ENCODE data around the gene CALU.

The CALU gene

DNA sequence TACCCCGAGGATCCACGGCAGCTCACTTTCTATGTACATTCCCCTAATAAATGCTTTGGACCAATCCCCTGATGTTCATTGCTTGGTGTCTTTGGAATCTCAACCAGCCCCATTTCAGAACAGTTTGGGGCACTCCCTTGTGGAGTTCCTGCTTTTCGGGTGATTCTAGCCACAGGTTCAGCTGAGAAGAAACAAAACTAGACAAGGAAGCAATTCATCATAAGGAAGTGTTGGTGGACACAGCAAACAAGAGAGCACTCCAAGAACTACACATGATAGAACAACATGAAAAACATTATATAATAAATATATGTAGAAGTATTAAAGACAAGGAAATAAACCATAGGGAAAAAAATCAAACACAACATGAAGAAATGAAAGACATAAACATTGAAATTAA is 46.6 kb downstream of the CALU start:
- Histone ChIP-seq H3K9ac (ENCODE audit: low read length) (no peak overlapping the region), H2AFZ (ENCODE audit: low read depth, low read length, severe bottlenecking) (no peak overlapping the region), H3K4me2 (ENCODE audit: low read depth, low read length, poor library complexity, severe bottlenecking) (no peak overlapping the region), H3K9me3 (ENCODE audit: insufficient read depth, low read length) (no peaks in the 10 kb centered on the region), H3K27me3 (ENCODE audit: low read length) (no peaks in the 10 kb centered on the region), H3K27ac (ENCODE audit: low read depth, low read length) (no peak overlapping the region), H3K79me2 (ENCODE audit: insufficient read depth, low read length) (no peaks in the 10 kb centered on the region), H3F3A (ENCODE audit: insufficient read depth) (no peaks in the 10 kb centered on the region), H3K4me3 (ENCODE audit: insufficient read depth, low read length, poor library complexity, severe bottlenecking) (no peak overlapping the region), H4K20me1 (ENCODE audit: low read depth, low read length) (no peaks in the 10 kb centered on the region), H3K9me2 (replicated peaks; ENCODE audit: insufficient read depth, low read length) (no peaks in the 10 kb centered on the region), H3K36me3 (ENCODE audit: low read length) (no peaks in the 10 kb centered on the region)
- TF ChIP-seq, protein P1, sequence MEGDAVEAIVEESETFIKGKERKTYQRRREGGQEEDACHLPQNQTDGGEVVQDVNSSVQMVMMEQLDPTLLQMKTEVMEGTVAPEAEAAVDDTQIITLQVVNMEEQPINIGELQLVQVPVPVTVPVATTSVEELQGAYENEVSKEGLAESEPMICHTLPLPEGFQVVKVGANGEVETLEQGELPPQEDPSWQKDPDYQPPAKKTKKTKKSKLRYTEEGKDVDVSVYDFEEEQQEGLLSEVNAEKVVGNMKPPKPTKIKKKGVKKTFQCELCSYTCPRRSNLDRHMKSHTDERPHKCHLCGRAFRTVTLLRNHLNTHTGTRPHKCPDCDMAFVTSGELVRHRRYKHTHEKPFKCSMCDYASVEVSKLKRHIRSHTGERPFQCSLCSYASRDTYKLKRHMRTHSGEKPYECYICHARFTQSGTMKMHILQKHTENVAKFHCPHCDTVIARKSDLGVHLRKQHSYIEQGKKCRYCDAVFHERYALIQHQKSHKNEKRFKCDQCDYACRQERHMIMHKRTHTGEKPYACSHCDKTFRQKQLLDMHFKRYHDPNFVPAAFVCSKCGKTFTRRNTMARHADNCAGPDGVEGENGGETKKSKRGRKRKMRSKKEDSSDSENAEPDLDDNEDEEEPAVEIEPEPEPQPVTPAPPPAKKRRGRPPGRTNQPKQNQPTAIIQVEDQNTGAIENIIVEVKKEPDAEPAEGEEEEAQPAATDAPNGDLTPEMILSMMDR (IDR thresholded peaks at IDR 0.05; ENCODE audit: insufficient read depth, low read length, poor library complexity, severe bottlenecking), result no peak
- no peak for TF ChIP-seq EZH2phosphoT487 (conservative IDR thresholded peaks at IDR 0.05; ENCODE audit: low read length)

DNA sequence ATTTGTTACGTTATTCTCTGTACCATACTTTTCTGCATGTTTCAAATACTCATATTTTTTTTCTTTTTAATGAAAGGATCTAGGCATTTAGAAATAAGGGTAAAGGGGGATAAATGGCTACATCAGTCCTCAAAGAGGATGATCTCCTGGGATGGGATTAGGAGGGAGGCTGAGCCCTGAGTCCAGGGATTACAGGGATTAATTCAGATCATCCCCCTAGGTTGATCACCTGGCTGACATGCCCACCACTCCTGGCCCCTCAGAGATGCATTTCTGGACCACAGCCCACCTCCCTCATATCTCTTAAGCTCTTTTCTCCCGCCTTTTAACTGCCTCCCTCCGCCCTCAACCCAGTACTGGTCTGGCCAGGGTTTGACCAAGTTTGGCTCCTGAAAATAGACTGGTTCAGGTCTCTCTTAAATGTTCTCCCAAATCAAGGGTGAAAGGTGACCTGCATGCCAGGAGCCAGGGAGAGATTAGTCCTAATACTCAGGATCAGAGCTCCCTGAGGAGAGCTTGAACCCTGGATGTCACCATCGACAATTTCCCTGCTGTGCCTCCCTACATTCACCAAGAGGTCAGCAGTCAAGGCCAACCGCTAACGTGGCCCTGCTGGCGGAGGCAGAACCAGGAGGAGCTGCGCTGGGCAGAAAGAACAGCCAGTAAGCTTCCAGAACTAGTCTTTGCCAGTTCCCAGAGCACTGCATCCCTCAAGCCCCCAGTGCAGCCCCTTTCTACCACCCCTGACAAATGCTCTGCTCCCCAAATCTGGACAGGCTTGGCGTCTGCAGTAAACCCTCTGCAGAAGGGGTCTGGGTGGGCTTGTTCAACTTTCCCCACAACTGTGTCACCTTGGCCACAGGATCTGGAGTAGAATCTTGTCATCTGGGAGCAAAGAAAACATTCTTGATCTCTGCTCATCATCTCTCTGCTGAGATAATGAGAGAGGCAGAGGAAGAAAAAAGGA is 49.6 kb downstream of the CALU start:
- Histone ChIP-seq H3K27ac (ENCODE audit: low read depth, low read length) (no peak overlapping the region), H3K4me2 (ENCODE audit: low read depth, low read length, poor library complexity, severe bottlenecking) (no peak overlapping the region), H2AFZ (ENCODE audit: low read depth, low read length, severe bottlenecking) (no peak overlapping the region), H3K27me3 (ENCODE audit: low read length) (no peaks in the 10 kb centered on the region), H3K9me3 (ENCODE audit: insufficient read depth, low read length) (no peaks in the 10 kb centered on the region), H3F3A (ENCODE audit: insufficient read depth) (no peaks in the 10 kb centered on the region), H4K20me1 (ENCODE audit: low read depth, low read length) (no peaks in the 10 kb centered on the region), H3K4me3 (ENCODE audit: insufficient read depth, low read length, poor library complexity, severe bottlenecking) (no peak overlapping the region), H3K36me3 (ENCODE audit: low read length) (no peaks in the 10 kb centered on the region), H3K9ac (ENCODE audit: low read length) (no peak overlapping the region), H3K9me2 (replicated peaks; ENCODE audit: insufficient read depth, low read length) (no peaks in the 10 kb centered on the region), H3K79me2 (ENCODE audit: insufficient read depth, low read length) (no peaks in the 10 kb centered on the region)
- TF ChIP-seq, protein P1 (IDR thresholded peaks at IDR 0.05; ENCODE audit: insufficient read depth, low read length, poor library complexity, severe bottlenecking), result no peak
- TF ChIP-seq EZH2phosphoT487 (conservative IDR thresholded peaks at IDR 0.05; ENCODE audit: low read length), result no peak

DNA sequence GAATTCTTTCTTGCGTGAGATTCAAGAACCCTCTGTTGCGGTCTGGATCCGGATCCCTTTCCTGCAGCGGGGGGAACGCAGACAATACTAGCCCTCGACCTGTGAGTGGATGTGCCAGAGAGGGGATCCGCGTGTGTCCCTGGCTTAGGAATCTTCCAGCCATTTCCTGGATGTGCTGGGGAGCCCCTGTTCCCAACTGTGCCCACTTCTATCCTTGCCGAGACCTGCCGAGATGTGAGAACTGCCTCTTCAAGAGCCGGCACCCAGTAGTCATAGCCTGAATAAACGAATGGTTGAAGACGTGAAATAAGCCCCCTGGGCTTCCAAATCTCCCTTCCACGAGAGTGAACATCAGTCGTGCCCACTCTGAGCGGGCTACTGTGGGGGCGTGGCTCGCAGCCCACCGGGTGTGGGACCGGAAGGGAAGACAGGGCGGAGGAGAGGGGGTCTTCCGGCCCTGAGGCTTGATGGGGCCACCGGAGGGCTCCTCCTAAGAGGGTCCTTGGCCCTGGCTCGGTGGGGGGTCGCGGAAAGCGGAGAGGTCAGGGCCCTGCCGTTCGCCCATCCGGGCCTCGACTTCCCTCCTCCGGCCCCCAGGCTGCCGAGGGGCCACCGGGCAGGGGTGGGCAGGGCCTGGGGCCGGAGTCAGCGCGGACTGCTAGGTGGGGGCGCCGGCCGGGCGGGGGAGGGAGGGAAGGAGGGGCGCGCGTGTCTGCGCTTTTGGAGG is 51.3 kb downstream of the CALU start:
- Histone ChIP-seq H3K9me3 (ENCODE audit: insufficient read depth, low read length) (no peaks in the 10 kb centered on the region), H3K9me2 (replicated peaks; ENCODE audit: insufficient read depth, low read length) (no peaks in the 10 kb centered on the region), H3K4me2 (ENCODE audit: low read depth, low read length, poor library complexity, severe bottlenecking) (peak overlapping the region; percentile 69), H3F3A (ENCODE audit: insufficient read depth) (no peaks in the 10 kb centered on the region), H2AFZ (ENCODE audit: low read depth, low read length, severe bottlenecking) (peak overlapping the region; percentile 82), H3K27ac (ENCODE audit: low read depth, low read length) (no peak overlapping the region), H3K27me3 (ENCODE audit: low read length) (no peaks in the 10 kb centered on the region), H3K9ac (ENCODE audit: low read length) (peak overlapping the region; percentile 60), H3K4me3 (ENCODE audit: insufficient read depth, low read length, poor library complexity, severe bottlenecking) (peak overlapping the region; percentile 64), H3K79me2 (ENCODE audit: insufficient read depth, low read length) (no peaks in the 10 kb centered on the region), H3K36me3 (ENCODE audit: low read length) (no peaks in the 10 kb centered on the region), H4K20me1 (ENCODE audit: low read depth, low read length) (no peaks in the 10 kb centered on the region)
- TF ChIP-seq EZH2phosphoT487 (conservative IDR thresholded peaks at IDR 0.05; ENCODE audit: low read length), result no peak
- TF ChIP-seq, protein P1 (IDR thresholded peaks at IDR 0.05; ENCODE audit: insufficient read depth, low read length, poor library complexity, severe bottlenecking), result no peak

All from SU-DHL-6 (cell line).